H9 (cell line): ENCODE results near the gene KCND2. TPM values are rescaled to one million over a fixed set of nuclear protein-coding genes. Genes with fewer than 3 reads are reported as not detected.

Experiments used
- DNase-seq: peaks from one replicate; pipeline ENCODE4 v3.0.0-alpha.2; 2017
- H2AFZ ChIP-seq: one replicate; pipeline ENCODE4 v1.6.1; 2013; ENCODE audit warnings: mild to moderate bottlenecking, low read length, control low read depth, moderate library complexity
- H2AK5ac ChIP-seq: 2 replicates; pipeline ENCODE4 v1.6.1; 2013; ENCODE audit warnings: low read length, control low read depth, mixed read lengths; ENCODE audit not compliant: insufficient read length
- H2BK120ac ChIP-seq: one replicate; pipeline ENCODE4 v1.6.1; 2013; ENCODE audit warnings: low read depth, mild to moderate bottlenecking, low read length, control low read depth, inconsistent platforms; ENCODE audit not compliant: poor library complexity, severe bottlenecking
- H2BK12ac ChIP-seq: 2 replicates; pipeline ENCODE4 v1.6.1; 2013; ENCODE audit warnings: low read length, control low read depth, mixed read lengths, low read depth; ENCODE audit not compliant: insufficient read length
- H2BK15ac ChIP-seq: 2 replicates; pipeline ENCODE4 v1.6.1; 2013; ENCODE audit warnings: low read depth, low read length, control low read depth
- H2BK20ac ChIP-seq: one replicate; pipeline ENCODE4 v1.6.1; 2013; ENCODE audit warnings: low read depth, mild to moderate bottlenecking, low read length, control low read depth, inconsistent platforms; ENCODE audit not compliant: poor library complexity, severe bottlenecking
- H2BK5ac ChIP-seq: 2 replicates; pipeline ENCODE4 v1.6.1; 2013; ENCODE audit warnings: low read length, control low read depth, mixed read lengths; ENCODE audit not compliant: insufficient read length
- H3K14ac ChIP-seq: 2 replicates; pipeline ENCODE4 v1.6.1; 2013; ENCODE audit warnings: low read length, control low read depth; ENCODE audit not compliant: insufficient read depth
- H3K18ac ChIP-seq: 2 replicates; pipeline ENCODE4 v1.6.1; 2013; ENCODE audit warnings: low read depth, mild to moderate bottlenecking, mixed read lengths, low read length, control low read depth; ENCODE audit not compliant: insufficient read length
- H3K23ac ChIP-seq: 2 replicates; pipeline ENCODE4 v1.6.1; 2013; ENCODE audit warnings: low read length, control low read depth, mixed read lengths, low read depth; ENCODE audit not compliant: insufficient read length
- H3K23me2 ChIP-seq: 2 replicates; pipeline ENCODE4 v1.6.1; 2013; ENCODE audit warnings: low read depth, mild to moderate bottlenecking, mixed read lengths, low read length, control low read depth; ENCODE audit not compliant: insufficient read length, poor library complexity, severe bottlenecking
- H3K27ac ChIP-seq: 2 replicates; pipeline ENCODE4 v1.5.1; 2013; ENCODE audit warnings: low read length, control low read depth, mixed read lengths, low read depth; ENCODE audit not compliant: insufficient read length
- H3K27me3 ChIP-seq: 2 replicates; pipeline ENCODE4 v1.6.1; 2013; ENCODE audit warnings: low read length, control low read depth, inconsistent platforms; ENCODE audit not compliant: insufficient read depth
- H3K4ac ChIP-seq: 2 replicates; pipeline ENCODE4 v1.6.1; 2013; ENCODE audit warnings: low read depth, mild to moderate bottlenecking, control low read depth, inconsistent platforms, low read length, moderate library complexity
- H3K4me1 ChIP-seq: 2 replicates; pipeline ENCODE4 v1.6.1; 2013; ENCODE audit warnings: low read length, control low read depth, inconsistent platforms; ENCODE audit not compliant: insufficient read depth
- H3K4me2 ChIP-seq: 2 replicates; pipeline ENCODE4 v1.6.1; 2013; ENCODE audit warnings: low read length, control low read depth, mixed read lengths; ENCODE audit not compliant: insufficient read length, insufficient read depth
- H3K56ac ChIP-seq: 2 replicates; pipeline ENCODE4 v1.6.1; 2013; ENCODE audit warnings: low read depth, mild to moderate bottlenecking, mixed read lengths, low read length, control low read depth; ENCODE audit not compliant: insufficient read length
- H3K79me1 ChIP-seq: 2 replicates; pipeline ENCODE4 v1.6.1; 2013; ENCODE audit warnings: low read depth, mild to moderate bottlenecking, moderate library complexity, low read length, control low read depth, inconsistent platforms; ENCODE audit not compliant: insufficient read depth, poor library complexity, severe bottlenecking
- H3K79me2 ChIP-seq: 2 replicates; pipeline ENCODE4 v1.6.1; 2013; ENCODE audit warnings: low read length, control low read depth, inconsistent platforms; ENCODE audit not compliant: insufficient read depth
- H3K9ac ChIP-seq: 2 replicates; pipeline ENCODE4 v1.6.1; 2013; ENCODE audit warnings: low read length, control low read depth, mixed read lengths; ENCODE audit not compliant: insufficient read length; ENCODE audit errors: extremely low read depth
- H3K9me3 ChIP-seq: one replicate; pipeline ENCODE4 v1.6.1; 2013; ENCODE audit warnings: low read depth, low read length, inconsistent platforms; ENCODE audit not compliant: control insufficient read depth
- H3T11ph ChIP-seq: one replicate; pipeline ENCODE4 v1.6.1; 2013; ENCODE audit warnings: mild to moderate bottlenecking, low read length, control low read depth, inconsistent platforms
- H4K20me1 ChIP-seq: one replicate; pipeline ENCODE4 v1.6.1; 2013; ENCODE audit not compliant: control insufficient read depth, insufficient read length, insufficient read depth
- H4K5ac ChIP-seq: 2 replicates; pipeline ENCODE4 v1.6.1; 2013; ENCODE audit warnings: low read depth, mild to moderate bottlenecking, mixed read lengths, low read length, control low read depth; ENCODE audit not compliant: insufficient read length
- H4K8ac ChIP-seq: replicated peaks from 2 replicates; pipeline ENCODE4 v1.6.1; 2013; ENCODE audit warnings: low read length, control low read depth, mixed read lengths, low read depth; ENCODE audit not compliant: insufficient read length
- H4K91ac ChIP-seq: 2 replicates; pipeline ENCODE4 v1.6.1; 2013; ENCODE audit warnings: low read depth, mild to moderate bottlenecking, moderate library complexity, mixed read lengths, low read length, control low read depth; ENCODE audit not compliant: insufficient read length
- H3K27ac Mint-ChIP-seq, 3 experiments: 2 replicates in 2 of 3; 3 replicates in 1 of 3; pipeline ENCODE4 v1.8.0; 2020 to 2021; ENCODE audit warnings: mixed read lengths in 3 of 3, mild to moderate bottlenecking in 1 of 3, moderate library complexity in 1 of 3
- H3K27me3 Mint-ChIP-seq: 2 replicates; pipeline ENCODE4 v1.8.0; 2021; ENCODE audit warnings: low read depth, mild to moderate bottlenecking, moderate library complexity, mixed read lengths
- H3K36me3 Mint-ChIP-seq, 3 experiments: 2 replicates in 2 of 3; 3 replicates in 1 of 3; pipeline ENCODE4 v1.8.0; 2020 to 2021; ENCODE audit warnings: low read depth in 3 of 3, mixed read lengths in 3 of 3; ENCODE audit not compliant: insufficient read depth in 1 of 3
- H3K4me1 Mint-ChIP-seq, 2 experiments: 2 replicates each; pipeline ENCODE4 v1.8.0; 2020; ENCODE audit warnings: mixed read lengths in 2 of 2
- H3K4me3 Mint-ChIP-seq, 2 experiments: 2 replicates in 1 of 2; 3 replicates in 1 of 2; pipeline ENCODE4 v1.8.0; 2020 to 2021; ENCODE audit warnings: mild to moderate bottlenecking in 2 of 2, mixed read lengths in 2 of 2, moderate library complexity in 1 of 2
- H3K9me3 Mint-ChIP-seq, 2 experiments: 2 replicates in 1 of 2; 3 replicates in 1 of 2; pipeline ENCODE4 v1.8.0; 2020; ENCODE audit warnings: mild to moderate bottlenecking in 2 of 2, mixed read lengths in 2 of 2, moderate library complexity in 1 of 2
- WGBS: extraction: QIAGEN DNeasy Blood & Tissue Kit; methylation state at CpG from one replicate; pipeline ENCODE4 v1.1.7; 2013; ENCODE audit warnings: missing lambda C conversion rate, low lambda C conversion rate, mixed read lengths; ENCODE audit not compliant: insufficient read length; ENCODE audit errors: extremely low coverage; 5-methylcytosine and 5-hydroxymethylcytosine counted together
- total RNA-seq: library from RNA; stranded (reverse); gene quantifications from 2 replicates; pipeline ENCODE4 v1.2.1, GENCODE V29; 2021
- TF ChIP-seq, protein P1 (sequence below): fragments of 200-600 bp; sonication (generic); conservative IDR thresholded peaks from 3 replicates; pipeline ENCODE4 v1.8.0; 2021; ENCODE audit warnings: antibody characterized with exemption, mild to moderate bottlenecking

Gene KCND2
- total RNA-seq, 1 experiment from 2014 or later, result 6.4 TPM

- Histone ChIP-seq H3K14ac (no peak overlapping the region), H3K23ac (no peak overlapping the region), H2BK5ac (no peak overlapping the region), H2BK120ac (no peak overlapping the region), H3K9me3 (no peaks in the 10 kb centered on the region), H3K79me2 (no peaks in the 10 kb centered on the region), H2BK20ac (no peak overlapping the region), H2BK15ac (no peak overlapping the region), H4K91ac (no peak overlapping the region), H3K56ac (no peak overlapping the region), H3K4me1 (peaks cover 2% of the 10 kb centered on the region; the same call in 1 of the 2 replicates), H4K8ac (no peak overlapping the region), H3K4ac (no peak overlapping the region), H3K23me2 (no peaks in the 10 kb centered on the region), H3K18ac (no peak overlapping the region), H2AK5ac (no peak overlapping the region), H3K27ac (no peak overlapping the region), H3K4me2 (no peak overlapping the region), H2BK12ac (no peak overlapping the region), H3T11ph (no peak overlapping the region), H3K79me1 (no peaks in the 10 kb centered on the region), H4K20me1 (no peaks in the 10 kb centered on the region), H4K5ac (no peak overlapping the region), H3K9ac (no peak overlapping the region), H3K27me3 (no peaks in the 10 kb centered on the region), H2AFZ (no peak overlapping the region)
- Mint-ChIP-seq H3K4me3 (no peak overlapping the region), H3K9me3 (no peaks in the 10 kb centered on the region; a peak in 2 of 5 replicates), H3K4me1 (peaks cover 26 to 28% of the 10 kb centered on the region in 2 experiments), H3K27me3 (no peaks in the 10 kb centered on the region), H3K27ac (no peak overlapping the region; a peak in 1 of 7 replicates), H3K36me3 (peaks cover 5 to 9% (median 7%) of the 10 kb centered on the region in 3 experiments; a peak in 4 of 7 replicates)
- no peak for DNase-seq
- no CpG with 5 or more reads among the region's 5 CpGs for WGBS
- TF ChIP-seq, protein P1, sequence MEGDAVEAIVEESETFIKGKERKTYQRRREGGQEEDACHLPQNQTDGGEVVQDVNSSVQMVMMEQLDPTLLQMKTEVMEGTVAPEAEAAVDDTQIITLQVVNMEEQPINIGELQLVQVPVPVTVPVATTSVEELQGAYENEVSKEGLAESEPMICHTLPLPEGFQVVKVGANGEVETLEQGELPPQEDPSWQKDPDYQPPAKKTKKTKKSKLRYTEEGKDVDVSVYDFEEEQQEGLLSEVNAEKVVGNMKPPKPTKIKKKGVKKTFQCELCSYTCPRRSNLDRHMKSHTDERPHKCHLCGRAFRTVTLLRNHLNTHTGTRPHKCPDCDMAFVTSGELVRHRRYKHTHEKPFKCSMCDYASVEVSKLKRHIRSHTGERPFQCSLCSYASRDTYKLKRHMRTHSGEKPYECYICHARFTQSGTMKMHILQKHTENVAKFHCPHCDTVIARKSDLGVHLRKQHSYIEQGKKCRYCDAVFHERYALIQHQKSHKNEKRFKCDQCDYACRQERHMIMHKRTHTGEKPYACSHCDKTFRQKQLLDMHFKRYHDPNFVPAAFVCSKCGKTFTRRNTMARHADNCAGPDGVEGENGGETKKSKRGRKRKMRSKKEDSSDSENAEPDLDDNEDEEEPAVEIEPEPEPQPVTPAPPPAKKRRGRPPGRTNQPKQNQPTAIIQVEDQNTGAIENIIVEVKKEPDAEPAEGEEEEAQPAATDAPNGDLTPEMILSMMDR, result no peak
These were observed 254.0 kb downstream of the KCND2 start for GRCh38 chr7:120526902-120527509.
